AG04449 (cell line): ENCODE data around the gene SALL1.
A peak's percentile ranks its signal among the peaks of the same experiment; 100 is the strongest.

ENCODE experiments used
- CTCF ChIA-PET: fragments of 350-600 bp; formaldehyde crosslinking; extraction: SDS; loops from one replicate; lab custom pipeline; 2021; ENCODE audit warnings: antibody characterized with exemption; lab: Yijun Ruan, JAX
- POLR2A ChIA-PET: fragments of 400-600, 350-600 bp; formaldehyde crosslinking; extraction: SDS; loops from one replicate; lab custom pipeline; 2020; ENCODE audit warnings: antibody characterized with exemption, inconsistent platforms; lab: Yijun Ruan, JAX
- DNase-seq: peaks from one replicate; pipeline ENCODE4 v3.0.0-alpha.2; 2010; ENCODE audit warnings: low read depth, low spot score
- H3K4me3 ChIP-seq: 2 replicates; pipeline ENCODE4 v1.5.1; 2011; ENCODE audit warnings: low read depth, mild to moderate bottlenecking, control low read depth, low read length
- TF ChIP-seq, protein P1 (sequence below): IDR thresholded peaks from one replicate; pipeline ENCODE4 v1.5.1; 2011; ENCODE audit warnings: mild to moderate bottlenecking, moderate library complexity, low read length, control low read depth, inconsistent platforms; ENCODE audit not compliant: insufficient read depth; ENCODE audit errors: missing control alignments

Gene SALL1

DNA sequence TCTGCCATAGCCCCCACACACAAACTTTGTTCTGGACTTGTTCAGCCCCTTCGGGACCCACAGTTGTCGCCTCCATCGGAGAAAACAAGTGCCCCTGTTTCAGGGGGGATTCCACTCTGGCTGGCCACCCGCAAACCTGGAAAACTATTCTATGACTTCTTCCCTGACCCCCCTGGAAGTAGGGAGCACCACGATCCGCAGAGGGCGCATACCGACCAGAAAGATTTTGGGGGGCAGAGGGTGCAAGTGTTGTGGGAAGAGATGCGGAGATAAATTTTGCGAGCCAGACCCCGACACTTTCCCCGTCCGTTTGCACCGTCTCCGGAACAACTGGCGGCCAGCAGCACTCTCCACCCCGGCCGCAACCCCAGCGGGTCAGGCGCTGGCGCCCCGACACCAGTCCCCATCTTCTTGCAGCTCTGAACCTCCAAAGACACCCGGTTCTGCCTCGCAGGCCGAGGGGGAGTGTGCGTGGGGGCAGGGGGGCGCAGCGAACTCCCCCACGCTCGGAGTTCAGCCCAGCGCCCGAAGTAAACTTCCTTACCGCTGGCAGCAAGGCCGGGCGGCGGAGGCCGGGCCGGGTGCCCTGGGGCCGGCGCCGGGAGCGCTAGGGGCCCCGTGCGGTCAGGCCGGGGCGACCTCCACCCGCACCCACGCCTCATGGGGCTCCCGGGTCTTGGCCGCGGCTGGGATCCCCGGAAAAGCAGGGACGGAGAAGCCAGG is 744 bp downstream of the SALL1 start:
- ChIA-PET POLR2A (no interaction called here), CTCF (interaction anchor here (0.8 kb wide), 1 partner anchor 16 kb away, joined by 3 read pairs; no protein-coding TSS in a partner anchor)
- no peak for DNase-seq
- H3K4me3 ChIP-seq = peak overlapping the region; percentile 76
- TF ChIP-seq, protein P1, sequence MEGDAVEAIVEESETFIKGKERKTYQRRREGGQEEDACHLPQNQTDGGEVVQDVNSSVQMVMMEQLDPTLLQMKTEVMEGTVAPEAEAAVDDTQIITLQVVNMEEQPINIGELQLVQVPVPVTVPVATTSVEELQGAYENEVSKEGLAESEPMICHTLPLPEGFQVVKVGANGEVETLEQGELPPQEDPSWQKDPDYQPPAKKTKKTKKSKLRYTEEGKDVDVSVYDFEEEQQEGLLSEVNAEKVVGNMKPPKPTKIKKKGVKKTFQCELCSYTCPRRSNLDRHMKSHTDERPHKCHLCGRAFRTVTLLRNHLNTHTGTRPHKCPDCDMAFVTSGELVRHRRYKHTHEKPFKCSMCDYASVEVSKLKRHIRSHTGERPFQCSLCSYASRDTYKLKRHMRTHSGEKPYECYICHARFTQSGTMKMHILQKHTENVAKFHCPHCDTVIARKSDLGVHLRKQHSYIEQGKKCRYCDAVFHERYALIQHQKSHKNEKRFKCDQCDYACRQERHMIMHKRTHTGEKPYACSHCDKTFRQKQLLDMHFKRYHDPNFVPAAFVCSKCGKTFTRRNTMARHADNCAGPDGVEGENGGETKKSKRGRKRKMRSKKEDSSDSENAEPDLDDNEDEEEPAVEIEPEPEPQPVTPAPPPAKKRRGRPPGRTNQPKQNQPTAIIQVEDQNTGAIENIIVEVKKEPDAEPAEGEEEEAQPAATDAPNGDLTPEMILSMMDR = no peak

DNA sequence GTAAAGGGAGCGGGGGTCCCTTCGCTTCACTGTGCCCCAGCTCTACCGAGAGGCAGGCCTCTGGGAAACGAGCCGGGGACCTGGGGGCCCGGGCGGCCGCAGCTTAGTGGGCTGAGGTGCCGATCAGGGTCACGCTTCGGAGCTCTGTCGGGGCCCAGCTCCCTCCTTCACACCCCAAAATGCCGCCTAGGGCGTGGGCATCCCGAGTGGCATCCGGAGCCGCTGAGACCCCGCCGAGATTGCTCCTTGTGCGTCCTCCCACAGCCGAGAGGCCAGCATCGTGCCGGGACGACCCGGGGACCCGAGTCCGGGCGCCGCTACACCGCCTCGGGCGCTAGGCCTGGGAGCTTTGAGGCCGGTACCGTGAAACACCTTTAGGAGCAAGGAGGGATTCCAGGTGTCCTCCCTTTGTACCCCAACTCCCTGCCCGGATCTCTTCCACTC is 1.3 kb downstream of the SALL1 start:
- POLR2A ChIA-PET = no interaction called here
- H3K4me3 ChIP-seq = peak overlapping the region; percentile 76
- TF ChIP-seq, protein P1 = no peak
- no peak for DNase-seq
- CTCF ChIA-PET = interaction anchor here (0.8 kb wide), 1 partner anchor 16 kb away, joined by 3 read pairs; no protein-coding TSS in a partner anchor

DNA sequence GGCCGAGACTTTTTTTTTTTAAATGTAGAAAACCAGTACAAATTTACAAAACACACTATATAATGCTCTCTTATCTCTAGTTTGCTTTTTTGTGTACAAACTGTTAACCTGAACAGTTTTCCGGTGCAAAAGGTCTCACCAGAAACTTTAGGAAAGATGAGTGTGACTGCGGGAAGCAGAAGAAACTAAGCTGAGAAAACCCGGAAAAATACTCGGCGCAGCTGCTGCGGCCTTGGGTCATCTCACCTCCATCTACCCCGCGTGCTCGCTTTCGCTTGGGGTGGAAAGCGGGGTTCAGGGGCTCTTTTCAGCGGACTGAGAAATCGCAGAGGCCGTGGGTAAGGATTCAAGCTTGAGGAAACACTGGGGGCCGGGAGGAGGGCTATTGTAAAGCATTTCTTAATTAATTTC is 1.8 kb downstream of the SALL1 start:
- DNase-seq = no peak
- TF ChIP-seq, protein P1 = no peak
- ChIA-PET POLR2A (no interaction called here), CTCF (interaction anchor here (0.8 to 1.5 kb wide), 2 partner anchors 17 to 408 kb away, joined by 3 read pairs; no protein-coding TSS in a partner anchor)
- peak overlapping the region; percentile 76 for H3K4me3 ChIP-seq

DNA sequence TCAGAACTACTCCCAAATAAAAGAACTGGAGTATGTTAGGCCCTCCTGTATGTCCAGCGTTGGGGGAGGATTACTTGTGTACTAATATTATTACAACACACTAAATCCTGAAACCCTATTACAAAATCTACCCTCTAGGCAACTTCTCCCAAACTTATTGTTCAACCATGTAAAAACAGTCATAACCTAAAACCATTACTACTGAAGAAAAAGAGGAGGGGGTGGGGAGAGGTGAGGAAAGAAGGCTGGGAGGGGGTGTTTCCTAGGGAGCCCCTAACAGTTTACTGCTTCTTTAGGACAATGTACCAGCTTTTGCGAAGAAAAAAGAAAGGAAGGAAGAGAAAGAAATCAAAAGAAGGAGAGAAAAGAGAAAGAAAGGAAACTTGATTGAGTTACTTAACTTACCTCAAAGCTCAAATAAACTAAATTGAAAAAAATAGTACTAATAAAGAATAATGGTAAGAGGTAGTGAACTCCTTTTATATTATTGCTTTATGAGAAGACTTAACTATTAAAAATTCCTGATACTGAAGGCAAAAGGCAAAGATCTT is 2.3 kb downstream of the SALL1 start:
- TF ChIP-seq, protein P1 = no peak
- POLR2A ChIA-PET = no interaction called here
- CTCF ChIA-PET = interaction anchor here (1.5 to 1.6 kb wide), 2 partner anchors 409 to 614 kb away, joined by 3 to 9 read pairs; no protein-coding TSS in a partner anchor
- peak overlapping the region; percentile 76 for H3K4me3 ChIP-seq
- DNase-seq = no peak

DNA sequence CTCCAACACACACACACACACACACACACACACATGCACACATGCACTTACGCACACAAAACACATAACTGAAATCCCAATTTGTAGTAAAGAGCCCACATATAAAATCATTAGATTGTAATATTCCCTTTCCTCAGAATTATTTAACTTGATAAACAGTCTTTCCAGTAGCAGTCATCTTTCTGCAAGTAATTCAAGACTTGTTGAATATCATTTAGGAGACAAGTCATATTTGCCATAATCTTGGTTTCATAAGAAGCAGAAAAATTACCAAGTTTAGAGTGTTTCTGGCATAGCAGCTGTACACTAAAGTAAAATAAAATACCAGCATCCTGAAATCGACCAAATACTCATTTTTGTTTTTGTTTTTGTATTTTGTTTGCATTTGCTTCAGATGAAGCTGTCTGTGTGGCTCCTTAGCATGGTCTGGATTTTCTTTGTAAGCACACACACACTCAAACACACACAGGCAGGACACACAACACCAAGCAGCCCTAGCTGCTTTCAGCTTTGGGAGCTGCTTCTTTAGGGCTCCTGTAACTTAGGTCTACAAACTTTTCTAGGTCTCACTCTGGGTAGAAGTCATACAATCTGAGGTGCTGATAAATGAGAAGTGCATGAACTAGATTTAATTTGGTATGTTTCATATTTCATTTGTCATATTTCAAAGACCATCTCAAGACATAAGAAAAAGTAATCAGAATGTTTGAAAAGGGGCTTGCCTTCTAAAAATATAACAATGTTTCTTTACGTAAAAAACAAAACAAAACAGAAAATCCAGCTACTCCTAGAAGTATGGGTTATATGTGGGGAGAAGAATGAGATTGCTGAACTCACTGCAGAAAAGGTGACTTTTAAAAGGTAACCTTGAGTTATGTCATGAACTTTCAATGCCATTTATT is 3.0 kb downstream of the SALL1 start:
- CTCF ChIA-PET = interaction anchor here (0.7 to 1.6 kb wide), 3 partner anchors 410 to 835 kb away, joined by 3 to 9 read pairs (median 3); no protein-coding TSS in a partner anchor
- POLR2A ChIA-PET = no interaction called here
- DNase-seq = no peak
- TF ChIP-seq, protein P1 = no peak
- no peak overlapping the region for H3K4me3 ChIP-seq
